Measurements from ENCODE around the gene RAMP1. TPM values are rescaled to one million over a fixed set of nuclear protein-coding genes. Genes with fewer than 3 reads are reported as not detected.

Gene RAMP1
- total and polyA plus RNA-seq, 2 donors (not counting 1 experiment from before 2014, with no cell fraction given), result 15.7 TPM; not detected in 1

- Histone ChIP-seq H3K9ac (ENCODE audit: low read length) (no peak overlapping the region), H3K36me3 (replicated peaks in 1 of 2; ENCODE audit: control extremely low read depth in 1 of 2, control insufficient read depth in 1 of 2, extremely low read depth in 1 of 2, insufficient read depth in 2 of 2, low read length in 1 of 2) (no peaks in the 10 kb centered on the region), H3K9me3 (ENCODE audit: control extremely low read depth in 1 of 3, control insufficient read depth in 2 of 3, insufficient read depth in 1 of 3, low read length in 2 of 3) (peaks cover 0 to 12% (median 0%) of the 10 kb centered on the region in 3 donors), H3K4me3 (ENCODE audit: control extremely low read depth in 1 of 5, extremely low read depth in 1 of 5, insufficient read depth in 1 of 5, low read depth in 2 of 5, low read length in 4 of 5) (no peak overlapping the region), H3K79me2 (ENCODE audit: control insufficient read depth, insufficient read depth, low read length) (no peaks in the 10 kb centered on the region), H3K27ac (ENCODE audit: low read length in 2 of 2) (no peak overlapping the region), H3K4me2 (replicated peaks; ENCODE audit: low read depth, low read length, poor library complexity, severe bottlenecking) (no peak overlapping the region), H3K4me1 (ENCODE audit: control insufficient read depth in 2 of 2, insufficient read depth in 2 of 2, low read length in 2 of 2) (peaks cover 0 to 3% of the 10 kb centered on the region in 2 donors), H2AFZ (ENCODE audit: insufficient read depth, low read depth, low read length, poor library complexity, severe bottlenecking) (no peak overlapping the region), H3K27me3 (replicated peaks in 1 of 4; ENCODE audit: control extremely low read depth in 1 of 4, control insufficient read depth in 3 of 4, insufficient read depth in 4 of 4, low read length in 3 of 4) (peaks cover 0 to 17% (median 0%) of the 10 kb centered on the region in 4 experiments), H4K20me1 (ENCODE audit: control insufficient read depth, insufficient read depth, low read length, poor library complexity, severe bottlenecking) (no peaks in the 10 kb centered on the region)
- ATAC-seq (ENCODE audit: low read depth) (no peak), DNase-seq (no peak)
- WGBS (ENCODE audit: insufficient coverage), result no CpG with 5 or more reads among the region's 3 CpGs
- ChIA-PET CTCF (interaction anchor here (2.0 kb wide), 1 partner anchor 10 kb away, joined by 9 read pairs; no protein-coding TSS in a partner anchor), POLR2A (interaction anchor here (0.6 kb wide), 1 partner anchor 13 kb away, joined by 4 read pairs; no protein-coding TSS in a partner anchor)
- peak overlapping the region; percentile 28 for H3K27ac Mint-ChIP-seq
- H3K27me3 Mint-ChIP-seq, result peaks cover 20% of the 10 kb centered on the region
- H3K4me1 Mint-ChIP-seq, result peaks cover 8% of the 10 kb centered on the region
- no peak overlapping the region for H3K4me3 Mint-ChIP-seq
- H3K9me3 Mint-ChIP-seq (ENCODE audit: insufficient read depth), result no peaks in the 10 kb centered on the region
- TF ChIP-seq CTCF (IDR thresholded peaks at IDR 0.05) (no peak), EZH2 (IDR thresholded peaks at IDR 0.05; ENCODE audit: borderline replicate concordance, insufficient read depth, low read depth, low read length, poor library complexity, severe bottlenecking) (no peak)
- intact Hi-C loops (cut with micrococcal nuclease), result no loop called here
These were observed 73.3 kb downstream of the RAMP1 start for GRCh38 chr2:237932731-237933131.

GRCh38 chr2:237934186-237934585 is 74.8 kb downstream of the RAMP1 start:
- H3K9me3 ChIP-seq (ENCODE audit: control extremely low read depth in 1 of 3, control insufficient read depth in 2 of 3, insufficient read depth in 1 of 3, low read length in 2 of 3), result peaks cover 0 to 12% (median 0%) of the 10 kb centered on the region in 3 donors
- no peak overlapping the region for H3K4me2 ChIP-seq (replicated peaks; ENCODE audit: low read depth, low read length, poor library complexity, severe bottlenecking)
- H3K27me3 ChIP-seq (replicated peaks in 1 of 4; ENCODE audit: control extremely low read depth in 1 of 4, control insufficient read depth in 3 of 4, insufficient read depth in 4 of 4, low read length in 3 of 4), result peaks cover 0 to 17% (median 0%) of the 10 kb centered on the region in 4 experiments
- no peak overlapping the region for H3K9ac ChIP-seq (ENCODE audit: low read length)
- no peaks in the 10 kb centered on the region for H4K20me1 ChIP-seq (ENCODE audit: control insufficient read depth, insufficient read depth, low read length, poor library complexity, severe bottlenecking)
- 100% methylated on average over 5 of the region's 5 CpGs for WGBS (ENCODE audit: insufficient coverage)
- H3K4me1 Mint-ChIP-seq, result peaks cover 8% of the 10 kb centered on the region
- no peaks in the 10 kb centered on the region for H3K79me2 ChIP-seq (ENCODE audit: control insufficient read depth, insufficient read depth, low read length)
- ChIA-PET CTCF (interaction anchor here (0.7 kb wide), 1 partner anchor 11 kb away, joined by 7 read pairs; no protein-coding TSS in a partner anchor), POLR2A (no interaction called here)
- H3K4me3 Mint-ChIP-seq, result no peak overlapping the region
- ATAC-seq (ENCODE audit: low read depth) (no peak), DNase-seq (no peak)
- H3K4me3 ChIP-seq (ENCODE audit: control extremely low read depth in 1 of 5, extremely low read depth in 1 of 5, insufficient read depth in 1 of 5, low read depth in 2 of 5, low read length in 4 of 5), result no peak overlapping the region
- H3K4me1 ChIP-seq (ENCODE audit: control insufficient read depth in 2 of 2, insufficient read depth in 2 of 2, low read length in 2 of 2), result peaks cover 0 to 3% of the 10 kb centered on the region in 2 donors
- no peaks in the 10 kb centered on the region for H3K9me3 Mint-ChIP-seq (ENCODE audit: insufficient read depth)
- peaks cover 20% of the 10 kb centered on the region for H3K27me3 Mint-ChIP-seq
- H3K36me3 ChIP-seq (replicated peaks in 1 of 2; ENCODE audit: control extremely low read depth in 1 of 2, control insufficient read depth in 1 of 2, extremely low read depth in 1 of 2, insufficient read depth in 2 of 2, low read length in 1 of 2), result no peaks in the 10 kb centered on the region
- H2AFZ ChIP-seq (ENCODE audit: insufficient read depth, low read depth, low read length, poor library complexity, severe bottlenecking), result no peak overlapping the region
- no peak overlapping the region for H3K27ac ChIP-seq (ENCODE audit: low read length in 2 of 2)
- intact Hi-C loops (cut with micrococcal nuclease), result no loop called here
- no peak for TF ChIP-seq EZH2 (IDR thresholded peaks at IDR 0.05; ENCODE audit: borderline replicate concordance, insufficient read depth, low read depth, low read length, poor library complexity, severe bottlenecking)
- TF ChIP-seq CTCF (IDR thresholded peaks at IDR 0.05), result no peak
- H3K27ac Mint-ChIP-seq, result no peak overlapping the region

All from B cell (primary cell).